K562 (cell line): ENCODE results near the gene WDR35. TPM values are rescaled to one million over a fixed set of nuclear protein-coding genes. Genes with fewer than 3 reads are reported as not detected.

Source experiments
- ATF7 ChIP-seq: fragments of 450-650 bp; IDR thresholded peaks from 2 replicates; pipeline ENCODE4 v1.7.1; 2014; ENCODE audit warnings: mild to moderate bottlenecking, moderate library complexity
- CC2D1A ChIP-seq: fragments of 450-650 bp; IDR thresholded peaks from 2 replicates; pipeline ENCODE4 v1.6.1; 2017; ENCODE audit warnings: mild to moderate bottlenecking
- MAZ ChIP-seq, 2 experiments: fragments of 450-650 bp in 1 of 2; sonication (generic) in 1 of 2; formaldehyde crosslinking; IDR thresholded peaks in 1 of 2; conservative IDR thresholded peaks in 1 of 2; 2 replicates each; pipeline versions ENCODE4 v1.4.0 to v1.5.0; 2020; ENCODE audit warnings: mild to moderate bottlenecking in 1 of 2, missing genetic modification reagents in 1 of 2
- POLR2G ChIP-seq: fragments of 200-400 bp; formaldehyde crosslinking; IDR thresholded peaks from 2 replicates; pipeline ENCODE4 v1.6.1; 2017; ENCODE audit warnings: low read depth, mild to moderate bottlenecking, antibody characterized with exemption, low read length, moderate library complexity
- RB1 ChIP-seq: fragments of 450-650 bp; IDR thresholded peaks from 2 replicates; pipeline ENCODE4 v1.6.1; 2017; ENCODE audit warnings: low read depth, mild to moderate bottlenecking
- RCOR1 ChIP-seq, 2 experiments: IDR thresholded peaks; 2 replicates each; pipeline ENCODE4 v1.6.1; 2012; ENCODE audit warnings: low read depth in 2 of 2, low read length in 2 of 2, borderline replicate concordance in 1 of 2, improper control_type of control experiment in 1 of 2
- SAFB2 ChIP-seq: fragments of 200-400 bp; formaldehyde crosslinking; IDR thresholded peaks from 2 replicates; pipeline ENCODE4 v1.6.1; 2018; ENCODE audit warnings: borderline replicate concordance, low read length, low read depth, moderate library complexity; ENCODE audit not compliant: severe bottlenecking
- SIN3B ChIP-seq: fragments of 450-650 bp; IDR thresholded peaks from 2 replicates; pipeline ENCODE4 v1.6.1; 2017; ENCODE audit warnings: low read depth, mild to moderate bottlenecking, moderate library complexity
- ZNF165 ChIP-seq: fragments of 250-450 bp; sonication (Bioruptor Pico); IDR thresholded peaks from 2 replicates; pipeline ENCODE4 v1.4.0; 2020; ENCODE audit warnings: borderline replicate concordance
- polyA plus RNA-seq, 8 experiments: library from polyadenylated mRNA; depleted of rRNA in 4 of 8; stranded (reverse) in 5 of 8; unstranded in 3 of 8; fragments of >200 nt; fragmentation: Nextera tagmentation in 2 of 8; fragmentation: Illumina TruSeq in 1 of 8; extraction: Ambion mirVana in 2 of 8; extraction: Trizol in 1 of 8; gene quantifications; 2 replicates each; pipeline versions ENCODE4 v1.2.1 to v1.2.3, GENCODE V29; 2011 to 2014; ENCODE audit warnings: inconsistent platforms in 1 of 8, missing spikeins in 1 of 8
- total RNA-seq, 7 experiments: library from RNA; depleted of rRNA in 6 of 7; stranded (reverse); fragments of >200 nt in 6 of 7; fragmentation: Illumina TruSeq in 2 of 7; extraction: Trizol in 2 of 7; gene quantifications; 2 replicates each; pipeline versions ENCODE4 v1.2.1 to v1.2.3, GENCODE V29; 2011 to 2021; ENCODE audit warnings: low replicate concordance in 1 of 7
- TF ChIP-seq, protein P1 (sequence below): fragments of 450-650 bp; IDR thresholded peaks from 2 replicates; pipeline ENCODE4 v1.6.1; 2018; ENCODE audit not compliant: partially characterized antibody
- TF ChIP-seq, protein P2 (sequence below): fragments of 450-650 bp; formaldehyde crosslinking; IDR thresholded peaks from 2 replicates; pipeline ENCODE4 v1.4.0; 2020; ENCODE audit warnings: mild to moderate bottlenecking
- TF ChIP-seq, protein P3 (sequence below): fragments of 450-650 bp; IDR thresholded peaks from 2 replicates; pipeline ENCODE4 v1.6.1; 2017; ENCODE audit warnings: antibody characterized with exemption
- TF ChIP-seq, protein P4 (sequence below): fragments of 450-650 bp; IDR thresholded peaks from 2 replicates; pipeline ENCODE4 v1.6.1; 2014; ENCODE audit warnings: low read depth, mild to moderate bottlenecking, moderate library complexity, borderline replicate concordance
- TF ChIP-seq, protein P5 (sequence below), 2 experiments: fragments of 150-350 bp in 1 of 2; IDR thresholded peaks; 2 replicates each; pipeline ENCODE4 v1.6.1; 2012 to 2016; ENCODE audit warnings: low read depth in 2 of 2, low read length in 2 of 2, mild to moderate bottlenecking in 1 of 2, moderate library complexity in 1 of 2

Gene WDR35
- total and polyA plus RNA-seq, 9 of the 15 experiments (the other 6 are each of a cell fraction or from before 2014, with no cell fraction given), result 3.3 to 13.1 (median 8.0) TPM

- 0 out of 4 replicates have a peak, but pooled peaks of 1 of the 2 experiments have one; percentile 7 for TF ChIP-seq RCOR1 (IDR thresholded peaks at IDR 0.05; ENCODE audit: borderline replicate concordance in 1 of 2, low read depth in 2 of 2, low read length in 2 of 2)
- peak; percentile 21; the same call in 1 of the 2 replicates for TF ChIP-seq SIN3B
- TF ChIP-seq CC2D1A, result peak; percentile 85
- TF ChIP-seq, protein P1, sequence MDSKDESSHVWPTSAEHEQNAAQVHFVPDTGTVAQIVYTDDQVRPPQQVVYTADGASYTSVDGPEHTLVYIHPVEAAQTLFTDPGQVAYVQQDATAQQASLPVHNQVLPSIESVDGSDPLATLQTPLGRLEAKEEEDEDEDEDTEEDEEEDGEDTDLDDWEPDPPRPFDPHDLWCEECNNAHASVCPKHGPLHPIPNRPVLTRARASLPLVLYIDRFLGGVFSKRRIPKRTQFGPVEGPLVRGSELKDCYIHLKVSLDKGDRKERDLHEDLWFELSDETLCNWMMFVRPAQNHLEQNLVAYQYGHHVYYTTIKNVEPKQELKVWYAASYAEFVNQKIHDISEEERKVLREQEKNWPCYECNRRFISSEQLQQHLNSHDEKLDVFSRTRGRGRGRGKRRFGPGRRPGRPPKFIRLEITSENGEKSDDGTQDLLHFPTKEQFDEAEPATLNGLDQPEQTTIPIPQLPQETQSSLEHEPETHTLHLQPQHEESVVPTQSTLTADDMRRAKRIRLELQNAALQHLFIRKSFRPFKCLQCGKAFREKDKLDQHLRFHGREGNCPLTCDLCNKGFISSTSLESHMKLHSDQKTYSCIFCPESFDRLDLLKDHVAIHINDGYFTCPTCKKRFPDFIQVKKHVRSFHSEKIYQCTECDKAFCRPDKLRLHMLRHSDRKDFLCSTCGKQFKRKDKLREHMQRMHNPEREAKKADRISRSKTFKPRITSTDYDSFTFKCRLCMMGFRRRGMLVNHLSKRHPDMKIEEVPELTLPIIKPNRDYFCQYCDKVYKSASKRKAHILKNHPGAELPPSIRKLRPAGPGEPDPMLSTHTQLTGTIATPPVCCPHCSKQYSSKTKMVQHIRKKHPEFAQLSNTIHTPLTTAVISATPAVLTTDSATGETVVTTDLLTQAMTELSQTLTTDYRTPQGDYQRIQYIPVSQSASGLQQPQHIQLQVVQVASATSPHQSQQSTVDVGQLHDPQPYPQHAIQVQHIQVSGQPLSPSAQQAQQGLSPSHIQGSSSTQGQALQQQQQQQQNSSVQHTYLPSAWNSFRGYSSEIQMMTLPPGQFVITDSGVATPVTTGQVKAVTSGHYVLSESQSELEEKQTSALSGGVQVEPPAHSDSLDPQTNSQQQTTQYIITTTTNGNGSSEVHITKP, result peak; percentile 19
- TF ChIP-seq, protein P2, sequence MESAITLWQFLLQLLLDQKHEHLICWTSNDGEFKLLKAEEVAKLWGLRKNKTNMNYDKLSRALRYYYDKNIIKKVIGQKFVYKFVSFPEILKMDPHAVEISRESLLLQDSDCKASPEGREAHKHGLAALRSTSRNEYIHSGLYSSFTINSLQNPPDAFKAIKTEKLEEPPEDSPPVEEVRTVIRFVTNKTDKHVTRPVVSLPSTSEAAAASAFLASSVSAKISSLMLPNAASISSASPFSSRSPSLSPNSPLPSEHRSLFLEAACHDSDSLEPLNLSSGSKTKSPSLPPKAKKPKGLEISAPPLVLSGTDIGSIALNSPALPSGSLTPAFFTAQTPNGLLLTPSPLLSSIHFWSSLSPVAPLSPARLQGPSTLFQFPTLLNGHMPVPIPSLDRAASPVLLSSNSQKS, result no peak
- TF ChIP-seq, protein P3, sequence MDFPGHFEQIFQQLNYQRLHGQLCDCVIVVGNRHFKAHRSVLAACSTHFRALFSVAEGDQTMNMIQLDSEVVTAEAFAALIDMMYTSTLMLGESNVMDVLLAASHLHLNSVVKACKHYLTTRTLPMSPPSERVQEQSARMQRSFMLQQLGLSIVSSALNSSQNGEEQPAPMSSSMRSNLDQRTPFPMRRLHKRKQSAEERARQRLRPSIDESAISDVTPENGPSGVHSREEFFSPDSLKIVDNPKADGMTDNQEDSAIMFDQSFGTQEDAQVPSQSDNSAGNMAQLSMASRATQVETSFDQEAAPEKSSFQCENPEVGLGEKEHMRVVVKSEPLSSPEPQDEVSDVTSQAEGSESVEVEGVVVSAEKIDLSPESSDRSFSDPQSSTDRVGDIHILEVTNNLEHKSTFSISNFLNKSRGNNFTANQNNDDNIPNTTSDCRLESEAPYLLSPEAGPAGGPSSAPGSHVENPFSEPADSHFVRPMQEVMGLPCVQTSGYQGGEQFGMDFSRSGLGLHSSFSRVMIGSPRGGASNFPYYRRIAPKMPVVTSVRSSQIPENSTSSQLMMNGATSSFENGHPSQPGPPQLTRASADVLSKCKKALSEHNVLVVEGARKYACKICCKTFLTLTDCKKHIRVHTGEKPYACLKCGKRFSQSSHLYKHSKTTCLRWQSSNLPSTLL, result no peak
- peak; percentile 18; the same call in 1 of the 2 replicates for TF ChIP-seq ATF7
- TF ChIP-seq SAFB2, result no peak
- peak; percentile 37 to 39; a peak in 1 of 4 replicates for TF ChIP-seq MAZ (CRISPR knock-in tag; conservative IDR thresholded peaks at IDR 0.05 in 1 of 2, IDR thresholded peaks at IDR 0.05 in 1 of 2)
- TF ChIP-seq, protein P4, sequence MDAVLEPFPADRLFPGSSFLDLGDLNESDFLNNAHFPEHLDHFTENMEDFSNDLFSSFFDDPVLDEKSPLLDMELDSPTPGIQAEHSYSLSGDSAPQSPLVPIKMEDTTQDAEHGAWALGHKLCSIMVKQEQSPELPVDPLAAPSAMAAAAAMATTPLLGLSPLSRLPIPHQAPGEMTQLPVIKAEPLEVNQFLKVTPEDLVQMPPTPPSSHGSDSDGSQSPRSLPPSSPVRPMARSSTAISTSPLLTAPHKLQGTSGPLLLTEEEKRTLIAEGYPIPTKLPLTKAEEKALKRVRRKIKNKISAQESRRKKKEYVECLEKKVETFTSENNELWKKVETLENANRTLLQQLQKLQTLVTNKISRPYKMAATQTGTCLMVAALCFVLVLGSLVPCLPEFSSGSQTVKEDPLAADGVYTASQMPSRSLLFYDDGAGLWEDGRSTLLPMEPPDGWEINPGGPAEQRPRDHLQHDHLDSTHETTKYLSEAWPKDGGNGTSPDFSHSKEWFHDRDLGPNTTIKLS, result no peak
- TF ChIP-seq, protein P5, sequence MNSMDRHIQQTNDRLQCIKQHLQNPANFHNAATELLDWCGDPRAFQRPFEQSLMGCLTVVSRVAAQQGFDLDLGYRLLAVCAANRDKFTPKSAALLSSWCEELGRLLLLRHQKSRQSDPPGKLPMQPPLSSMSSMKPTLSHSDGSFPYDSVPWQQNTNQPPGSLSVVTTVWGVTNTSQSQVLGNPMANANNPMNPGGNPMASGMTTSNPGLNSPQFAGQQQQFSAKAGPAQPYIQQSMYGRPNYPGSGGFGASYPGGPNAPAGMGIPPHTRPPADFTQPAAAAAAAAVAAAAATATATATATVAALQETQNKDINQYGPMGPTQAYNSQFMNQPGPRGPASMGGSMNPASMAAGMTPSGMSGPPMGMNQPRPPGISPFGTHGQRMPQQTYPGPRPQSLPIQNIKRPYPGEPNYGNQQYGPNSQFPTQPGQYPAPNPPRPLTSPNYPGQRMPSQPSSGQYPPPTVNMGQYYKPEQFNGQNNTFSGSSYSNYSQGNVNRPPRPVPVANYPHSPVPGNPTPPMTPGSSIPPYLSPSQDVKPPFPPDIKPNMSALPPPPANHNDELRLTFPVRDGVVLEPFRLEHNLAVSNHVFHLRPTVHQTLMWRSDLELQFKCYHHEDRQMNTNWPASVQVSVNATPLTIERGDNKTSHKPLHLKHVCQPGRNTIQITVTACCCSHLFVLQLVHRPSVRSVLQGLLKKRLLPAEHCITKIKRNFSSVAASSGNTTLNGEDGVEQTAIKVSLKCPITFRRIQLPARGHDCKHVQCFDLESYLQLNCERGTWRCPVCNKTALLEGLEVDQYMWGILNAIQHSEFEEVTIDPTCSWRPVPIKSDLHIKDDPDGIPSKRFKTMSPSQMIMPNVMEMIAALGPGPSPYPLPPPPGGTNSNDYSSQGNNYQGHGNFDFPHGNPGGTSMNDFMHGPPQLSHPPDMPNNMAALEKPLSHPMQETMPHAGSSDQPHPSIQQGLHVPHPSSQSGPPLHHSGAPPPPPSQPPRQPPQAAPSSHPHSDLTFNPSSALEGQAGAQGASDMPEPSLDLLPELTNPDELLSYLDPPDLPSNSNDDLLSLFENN (IDR thresholded peaks at IDR 0.05; ENCODE audit: low read depth in 2 of 2, low read length in 2 of 2), result 0 out of 4 replicates have a peak, but pooled peaks of 1 of the 2 experiments have one; percentile 36
- TF ChIP-seq RB1, result peak; percentile 90
- no peak for TF ChIP-seq ZNF165 (CRISPR knock-in tag)
- no peak for TF ChIP-seq POLR2G
Measured at GRCh38 chr2:19863303-19864041, 126.4 kb downstream of the WDR35 start (continued).
